Bronchial epithelial cell (primary cell): Measurements from ENCODE around the gene HSPA12B. TPM values are rescaled to one million over a fixed set of nuclear protein-coding genes. Genes with fewer than 3 reads are reported as not detected.

Experiments used
- DNase-seq: peaks from one replicate; pipeline ENCODE4 v3.0.0-alpha.2; 2010; ENCODE audit warnings: low read depth
- FAIRE-seq: peaks from 2 replicates; lab custom pipeline; 2011; peaks lifted over from hg19 to GRCh38; lab: Jason Lieb, UNC
- H3K27me3 ChIP-seq: 2 replicates; pipeline ENCODE4 v1.5.1; 2011; ENCODE audit warnings: low read length; ENCODE audit not compliant: control insufficient read depth, insufficient read depth
- H3K36me3 ChIP-seq: 2 replicates; pipeline ENCODE4 v1.5.1; 2011; ENCODE audit warnings: low read length; ENCODE audit not compliant: control insufficient read depth, insufficient read depth
- H3K4me3 ChIP-seq: 2 replicates; pipeline ENCODE4 v1.5.1; 2011; ENCODE audit warnings: mild to moderate bottlenecking, low read depth, low read length, control low read depth
- total RNA-seq: library from RNA; depleted of rRNA; stranded (reverse); fragments of >200 nt; gene quantifications from 2 replicates; pipeline ENCODE4 v1.2.1, GENCODE V29; 2014
- TF ChIP-seq, protein P1 (sequence below): IDR thresholded peaks from 2 replicates; pipeline ENCODE4 v1.5.1; 2011; ENCODE audit warnings: mild to moderate bottlenecking, moderate library complexity, low read length, control low read depth, inconsistent platforms; ENCODE audit not compliant: insufficient read depth, severe bottlenecking

The HSPA12B gene
- total RNA-seq, 1 donor from 2014 or later = not detected

- TF ChIP-seq, protein P1, sequence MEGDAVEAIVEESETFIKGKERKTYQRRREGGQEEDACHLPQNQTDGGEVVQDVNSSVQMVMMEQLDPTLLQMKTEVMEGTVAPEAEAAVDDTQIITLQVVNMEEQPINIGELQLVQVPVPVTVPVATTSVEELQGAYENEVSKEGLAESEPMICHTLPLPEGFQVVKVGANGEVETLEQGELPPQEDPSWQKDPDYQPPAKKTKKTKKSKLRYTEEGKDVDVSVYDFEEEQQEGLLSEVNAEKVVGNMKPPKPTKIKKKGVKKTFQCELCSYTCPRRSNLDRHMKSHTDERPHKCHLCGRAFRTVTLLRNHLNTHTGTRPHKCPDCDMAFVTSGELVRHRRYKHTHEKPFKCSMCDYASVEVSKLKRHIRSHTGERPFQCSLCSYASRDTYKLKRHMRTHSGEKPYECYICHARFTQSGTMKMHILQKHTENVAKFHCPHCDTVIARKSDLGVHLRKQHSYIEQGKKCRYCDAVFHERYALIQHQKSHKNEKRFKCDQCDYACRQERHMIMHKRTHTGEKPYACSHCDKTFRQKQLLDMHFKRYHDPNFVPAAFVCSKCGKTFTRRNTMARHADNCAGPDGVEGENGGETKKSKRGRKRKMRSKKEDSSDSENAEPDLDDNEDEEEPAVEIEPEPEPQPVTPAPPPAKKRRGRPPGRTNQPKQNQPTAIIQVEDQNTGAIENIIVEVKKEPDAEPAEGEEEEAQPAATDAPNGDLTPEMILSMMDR = no peak
- DNase-seq = no peak
- FAIRE-seq = no peak
- peaks cover 3% of the 10 kb centered on the region for H3K27me3 ChIP-seq
- no peak overlapping the region for H3K4me3 ChIP-seq
- peaks cover 5% of the 10 kb centered on the region for H3K36me3 ChIP-seq
Observed at GRCh38 chr20:3782597-3782996, 50.1 kb downstream of the HSPA12B start.

GRCh38 chr20:3783068-3783489 is 50.6 kb downstream of the HSPA12B start:
- H3K36me3 ChIP-seq = peaks cover 5% of the 10 kb centered on the region
- FAIRE-seq (no peak), DNase-seq (no peak)
- peaks cover 3% of the 10 kb centered on the region for H3K27me3 ChIP-seq
- no peak overlapping the region for H3K4me3 ChIP-seq
- TF ChIP-seq, protein P1 = no peak

- DNase-seq (no peak), FAIRE-seq (peak; percentile 82)
- Histone ChIP-seq H3K27me3 (peaks cover 2% of the 10 kb centered on the region), H3K36me3 (peaks cover 5% of the 10 kb centered on the region), H3K4me3 (no peak overlapping the region)
- TF ChIP-seq, protein P1 = no peak
Observed at GRCh38 chr20:3783511-3784195, 51.2 kb downstream of the HSPA12B start.

- peaks cover 5% of the 10 kb centered on the region for H3K36me3 ChIP-seq
- H3K27me3 ChIP-seq = no peaks in the 10 kb centered on the region
- no peak overlapping the region for H3K4me3 ChIP-seq
- TF ChIP-seq, protein P1 = no peak
- DNase-seq (no peak), FAIRE-seq (no peak)
Observed at GRCh38 chr20:3784216-3784853, 51.9 kb downstream of the HSPA12B start.

DNA sequence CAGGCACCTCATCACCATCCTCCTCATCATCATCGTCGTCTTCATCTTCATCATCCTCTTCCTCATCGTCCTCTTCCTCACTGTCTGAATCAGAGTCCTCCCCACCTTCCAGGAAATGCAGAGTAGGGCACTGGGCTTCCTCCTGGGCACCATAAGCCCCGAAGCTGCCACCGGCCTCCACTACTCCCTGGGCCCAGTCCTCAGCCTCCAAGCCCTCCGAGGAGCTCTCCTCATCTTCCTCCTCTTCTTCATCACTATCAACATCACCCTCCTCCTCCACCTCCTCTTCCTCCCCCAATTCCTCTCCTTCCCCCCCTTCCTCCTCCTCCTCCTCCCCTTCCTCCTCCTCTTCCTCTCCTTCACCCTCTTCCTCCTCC is 52.4 kb downstream of the HSPA12B start:
- FAIRE-seq = peak; percentile 83
- TF ChIP-seq, protein P1 = no peak
- H3K4me3 ChIP-seq = peak overlapping the region; percentile 52

More for the DNA sequence above, 52.4 kb downstream of the HSPA12B start:
- no peaks in the 10 kb centered on the region for H3K27me3 ChIP-seq
- peaks cover 5% of the 10 kb centered on the region for H3K36me3 ChIP-seq
- no peak for DNase-seq
